DOHH2 (cell line): ENCODE measurements around the gene PCCA.

Experiments
- CTCF ChIP-seq: fragments of 200-600 bp; sonication (generic); IDR thresholded peaks from one replicate; pipeline ENCODE4 v1.5.1; 2014; ENCODE audit warnings: antibody characterized with exemption, mild to moderate bottlenecking, low read depth, low read length; ENCODE audit not compliant: poor library complexity, severe bottlenecking
- EZH2phosphoT487 ChIP-seq: fragments of 200-600 bp; sonication (generic); IDR thresholded peaks from 2 replicates; pipeline ENCODE4 v1.6.1; 2017; ENCODE audit warnings: borderline replicate concordance, mild to moderate bottlenecking, antibody characterized with exemption, low read length, moderate library complexity, mixed read lengths

DNA sequence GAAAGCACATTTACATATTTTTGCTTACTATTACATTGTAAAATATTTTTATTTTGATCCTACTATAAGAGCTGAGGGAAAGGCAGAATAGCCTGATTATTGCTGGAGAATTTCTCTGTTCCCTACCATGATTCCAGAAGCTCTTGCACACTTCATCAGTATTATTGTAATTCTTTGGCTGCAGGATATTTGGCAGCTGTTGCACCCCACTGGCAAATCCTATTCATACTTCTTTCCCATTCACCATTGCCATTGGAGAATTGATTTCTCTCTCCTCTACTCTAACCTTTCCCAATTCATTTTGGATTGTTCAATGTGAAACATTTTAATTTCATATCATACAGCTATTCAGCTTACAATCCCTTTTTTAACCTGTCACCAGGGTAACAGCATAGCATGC, 261.7 kb downstream of the PCCA start:
- no peak for TF ChIP-seq CTCF
- TF ChIP-seq EZH2phosphoT487 = no peak
